H1 (cell line): Measurements from ENCODE around the gene PGLYRP4. TPM values are rescaled to one million over a fixed set of nuclear protein-coding genes. Genes with fewer than 3 reads are reported as not detected.

ENCODE experiments used
- CTCF ChIA-PET: fragments of 300-600 bp; sonication (Branson Sonifier 250); formaldehyde crosslinking; loops from one replicate; lab custom pipeline; 2021; ENCODE audit not compliant: partially characterized antibody; lab: Charles Lee
- POLR2A ChIA-PET: fragments of 300-600 bp; sonication (Branson Sonifier 250); formaldehyde crosslinking; loops from one replicate; lab custom pipeline; 2021; ENCODE audit warnings: inconsistent platforms; ENCODE audit not compliant: partially characterized antibody; lab: Charles Lee
- DNase-seq, 2 experiments: peaks; one replicate each; pipeline versions ENCODE4 v3.0.0 to v3.0.0-alpha.2; 2010 to 2022; ENCODE audit warnings: low spot score in 2 of 2, low read depth in 1 of 2, mixed read lengths in 1 of 2
- FAIRE-seq: peaks from 2 replicates; lab custom pipeline; 2011; peaks lifted over from hg19 to GRCh38; lab: Jason Lieb, UNC
- H2AFZ ChIP-seq: 2 replicates; pipeline ENCODE4 v1.8.1; 2012; ENCODE audit warnings: low read length, inconsistent platforms
- H2AK5ac ChIP-seq: 2 replicates; pipeline ENCODE4 v1.6.1; 2013; ENCODE audit warnings: low read depth, low read length
- H2BK120ac ChIP-seq: replicated peaks from 2 replicates; pipeline ENCODE3; 2013; ENCODE audit warnings: low read depth, low read length, inconsistent platforms
- H2BK12ac ChIP-seq: 2 replicates; pipeline ENCODE4 v1.6.1; 2013; ENCODE audit warnings: low read depth, low read length
- H2BK15ac ChIP-seq: 2 replicates; pipeline ENCODE4 v1.6.1; 2013; ENCODE audit warnings: low read length
- H2BK20ac ChIP-seq: 2 replicates; pipeline ENCODE4 v1.6.1; 2013; ENCODE audit warnings: low read length
- H2BK5ac ChIP-seq: 2 replicates; pipeline ENCODE4 v1.6.1; 2013; ENCODE audit warnings: low read depth, low read length
- H3K14ac ChIP-seq: 2 replicates; pipeline ENCODE4 v1.6.1; 2013; ENCODE audit warnings: inconsistent platforms; ENCODE audit not compliant: insufficient read length
- H3K18ac ChIP-seq: 2 replicates; pipeline ENCODE4 v1.6.1; 2013; ENCODE audit warnings: low read length; ENCODE audit errors: extremely low read depth
- H3K23ac ChIP-seq: 2 replicates; pipeline ENCODE4 v1.6.1; 2013; ENCODE audit warnings: inconsistent platforms; ENCODE audit not compliant: insufficient read length
- H3K23me2 ChIP-seq: 2 replicates; pipeline ENCODE4 v1.6.1; 2013; ENCODE audit warnings: low read depth, low read length
- H3K27ac ChIP-seq: 2 replicates; pipeline ENCODE4 v1.6.1; 2011; ENCODE audit warnings: low read depth, low read length, inconsistent platforms
- H3K27me3 ChIP-seq, 4 experiments: replicated peaks in 1 of 4; 1 replicate in 1 of 4; 2 replicates in 3 of 4; pipeline versions ENCODE4 v1.6.1 to v1.8.1; 2011 to 2013; ENCODE audit warnings: low read length in 3 of 4, mild to moderate bottlenecking in 3 of 4, inconsistent platforms in 2 of 4, mixed read lengths in 2 of 4, moderate library complexity in 1 of 4; ENCODE audit not compliant: control insufficient read depth in 3 of 4, insufficient read depth in 3 of 4; ENCODE audit errors: extremely low read depth in 1 of 4
- H3K36me3 ChIP-seq, 4 experiments: 2 replicates each; pipeline versions ENCODE4 v1.6.1 to v1.8.1; 2011 to 2013; ENCODE audit warnings: mild to moderate bottlenecking in 4 of 4, low read length in 3 of 4, moderate library complexity in 2 of 4, control low read depth in 1 of 4, inconsistent platforms in 1 of 4; ENCODE audit not compliant: insufficient read depth in 4 of 4, control insufficient read depth in 2 of 4
- H3K4ac ChIP-seq: replicated peaks from 2 replicates; pipeline ENCODE3; 2013; ENCODE audit warnings: low read length, low read depth, mixed read lengths, inconsistent platforms; ENCODE audit not compliant: insufficient read length
- H3K4me1 ChIP-seq, 4 experiments: replicated peaks in 1 of 4; 1 replicate in 1 of 4; 2 replicates in 3 of 4; pipeline versions ENCODE4 v1.6.1 to v1.8.1; 2011 to 2013; ENCODE audit warnings: low read length in 3 of 4, inconsistent platforms in 2 of 4, mixed read lengths in 1 of 4; ENCODE audit not compliant: insufficient read depth in 4 of 4, control insufficient read depth in 3 of 4
- H3K4me2 ChIP-seq, 2 experiments: 2 replicates each; pipeline versions ENCODE4 v1.6.1 to v1.8.1; 2011 to 2013; ENCODE audit warnings: low read depth in 2 of 2, low read length in 2 of 2, control low read depth in 1 of 2, inconsistent platforms in 1 of 2, mild to moderate bottlenecking in 1 of 2; ENCODE audit not compliant: insufficient read depth in 1 of 2
- H3K4me3 ChIP-seq, 4 experiments: fragments of 200-600, 300-600 bp in 1 of 4; sonication (generic), shearing (Covaris generic), sonication (Bioruptor Twin) in 1 of 4; 2 replicates each; pipeline versions ENCODE4 v1.5.1 to v1.8.1; 2011 to 2016; ENCODE audit warnings: low read length in 4 of 4, low read depth in 3 of 4, control low read depth in 2 of 4, inconsistent platforms in 2 of 4, mild to moderate bottlenecking in 2 of 4, mixed read lengths in 1 of 4, moderate library complexity in 1 of 4; ENCODE audit not compliant: insufficient read depth in 2 of 4; ENCODE audit errors: extremely low read depth in 1 of 4
- H3K56ac ChIP-seq: replicated peaks from 2 replicates; pipeline ENCODE3; 2013; ENCODE audit warnings: low read depth, mild to moderate bottlenecking, mixed read lengths, low read length, inconsistent platforms; ENCODE audit not compliant: insufficient read length
- H3K79me1 ChIP-seq: 2 replicates; pipeline ENCODE4 v1.6.1; 2013; ENCODE audit warnings: low read depth, low read length, control low read depth
- H3K79me2 ChIP-seq, 2 experiments: 2 replicates each; pipeline versions ENCODE4 v1.6.1 to v1.8.1; 2012 to 2013; ENCODE audit warnings: low read length in 2 of 2, mild to moderate bottlenecking in 2 of 2, inconsistent platforms in 1 of 2; ENCODE audit not compliant: insufficient read depth in 2 of 2, control insufficient read depth in 1 of 2
- H3K9ac ChIP-seq, 4 experiments: replicated peaks in 1 of 4; 1 replicate in 1 of 4; 2 replicates in 3 of 4; pipeline versions ENCODE4 v1.6.1 to v1.8.1; 2011 to 2013; ENCODE audit warnings: low read depth in 3 of 4, low read length in 3 of 4, control low read depth in 2 of 4, mild to moderate bottlenecking in 2 of 4, moderate library complexity in 2 of 4, inconsistent platforms in 1 of 4; ENCODE audit errors: extremely low read depth in 1 of 4
- H3K9me3 ChIP-seq, 2 experiments: 2 replicates each; pipeline versions ENCODE4 v1.6.1 to v1.8.1; 2012 to 2013; ENCODE audit warnings: mild to moderate bottlenecking in 2 of 2, moderate library complexity in 2 of 2, control low read depth in 1 of 2, inconsistent platforms in 1 of 2, low read depth in 1 of 2, low read length in 1 of 2, mixed read lengths in 1 of 2; ENCODE audit not compliant: insufficient read depth in 2 of 2
- H4K20me1 ChIP-seq, 2 experiments: replicated peaks in 1 of 2; 2 replicates each; pipeline versions ENCODE3 to v1.8.1; 2011 to 2013; ENCODE audit warnings: inconsistent platforms in 2 of 2, low read length in 2 of 2, mild to moderate bottlenecking in 1 of 2; ENCODE audit not compliant: insufficient read depth in 2 of 2, control insufficient read depth in 1 of 2
- H4K5ac ChIP-seq: 2 replicates; pipeline ENCODE4 v1.6.1; 2013; ENCODE audit warnings: low read length, low read depth, mixed read lengths, inconsistent platforms; ENCODE audit not compliant: insufficient read length
- H4K8ac ChIP-seq: 2 replicates; pipeline ENCODE4 v1.8.0; 2013; ENCODE audit warnings: mild to moderate bottlenecking, moderate library complexity, low read length, inconsistent platforms; ENCODE audit not compliant: insufficient read depth; ENCODE audit errors: extremely low read depth
- H4K91ac ChIP-seq: replicated peaks from 2 replicates; pipeline ENCODE3; 2013; ENCODE audit warnings: low read length, mixed read lengths, inconsistent platforms; ENCODE audit not compliant: insufficient read length
- BCL11A ChIP-seq, 2 experiments: IDR thresholded peaks; one replicate each; pipeline ENCODE4 v1.6.1; 2011; ENCODE audit warnings: low read depth in 2 of 2, low read length in 2 of 2, mild to moderate bottlenecking in 2 of 2
- BRCA1 ChIP-seq: IDR thresholded peaks from 2 replicates; pipeline ENCODE4 v1.6.1; 2012; ENCODE audit warnings: low read depth, low read length, improper control_type of control experiment
- EZH2 ChIP-seq: fragments of 200-600 bp; sonication (generic); IDR thresholded peaks from 2 replicates; pipeline ENCODE4 v1.7.1; 2012; ENCODE audit warnings: low read depth, mild to moderate bottlenecking, moderate library complexity, low read length, inconsistent platforms; ENCODE audit not compliant: severe bottlenecking
- HDAC6 ChIP-seq: IDR thresholded peaks from one replicate; pipeline ENCODE4 v1.7.1; 2012; ENCODE audit warnings: low read depth, mild to moderate bottlenecking, inconsistent platforms, low read length, moderate library complexity
- KDM1A ChIP-seq: fragments of 200-600, 300-600 bp; sonication (generic); IDR thresholded peaks from 2 replicates; pipeline ENCODE4 v1.7.1; 2016; ENCODE audit warnings: mild to moderate bottlenecking, low read length, borderline replicate concordance
- MAFK ChIP-seq: IDR thresholded peaks from 2 replicates; pipeline ENCODE4 v1.6.1; 2012; ENCODE audit warnings: low read depth, mild to moderate bottlenecking, improper control_type of control experiment, low read length
- POU5F1 ChIP-seq: IDR thresholded peaks from 2 replicates; pipeline ENCODE4 v1.6.1; 2011; ENCODE audit warnings: low read depth, mild to moderate bottlenecking, low read length, moderate library complexity
- RNF2 ChIP-seq: fragments of 200-900, 300-1000 bp; sonication (generic); IDR thresholded peaks from 2 replicates; pipeline ENCODE4 v1.7.1; 2016; ENCODE audit warnings: borderline replicate concordance, low read depth, mild to moderate bottlenecking, antibody characterized with exemption, low read length; ENCODE audit not compliant: poor library complexity, severe bottlenecking; ENCODE audit errors: missing control alignments
- SP2 ChIP-seq: IDR thresholded peaks from 2 replicates; pipeline ENCODE4 v1.6.1; 2012; ENCODE audit warnings: mild to moderate bottlenecking, low read length, inconsistent platforms
- TAF1 ChIP-seq: IDR thresholded peaks from 2 replicates; pipeline ENCODE4 v1.6.1; 2011; ENCODE audit warnings: mild to moderate bottlenecking, low read depth, low read length
- TAF7 ChIP-seq: optimal IDR thresholded peaks from 2 replicates; pipeline ENCODE3; 2011; ENCODE audit warnings: low read depth, mild to moderate bottlenecking, inconsistent platforms, low read length, moderate library complexity, borderline replicate concordance
- TCF12 ChIP-seq: IDR thresholded peaks from 2 replicates; pipeline ENCODE4 v1.6.1; 2011; ENCODE audit warnings: low read depth, mild to moderate bottlenecking, low read length
- TEAD4 ChIP-seq: IDR thresholded peaks from 2 replicates; pipeline ENCODE4 v1.6.1; 2012; ENCODE audit warnings: low read depth, low read length, inconsistent platforms, mixed read lengths
- ZNF274 ChIP-seq: IDR thresholded peaks from 2 replicates; pipeline ENCODE4 v1.7.0; 2012; ENCODE audit warnings: low read length, borderline replicate concordance; ENCODE audit errors: extremely low read depth
- WGBS, 2 experiments: shearing (Covaris generic) in 1 of 2; methylation state at CpG; one replicate each; pipeline versions ENCODE4 v1.1.6 to v1.1.7; 2013 to 2015; ENCODE audit warnings: low lambda C conversion rate in 2 of 2, mixed read lengths in 2 of 2, inconsistent platforms in 1 of 2, low coverage in 1 of 2, missing lambda C conversion rate in 1 of 2; ENCODE audit not compliant: insufficient replicate concordance in 2 of 2, insufficient coverage in 1 of 2, insufficient read length in 1 of 2; ENCODE audit errors: extremely low coverage in 1 of 2, missing lambda C conversion rate in 1 of 2; 5-methylcytosine and 5-hydroxymethylcytosine counted together
- polyA plus RNA-seq, 7 experiments: library from polyadenylated mRNA; depleted of rRNA in 3 of 7; stranded (reverse) in 5 of 7; unstranded in 2 of 7; fragments of >200 nt in 5 of 7; fragments of 200-250 nt in 2 of 7; gene quantifications; 1 replicate in 5 of 7; 2 replicates in 1 of 7; 4 replicates in 1 of 7; pipeline versions ENCODE4 v1.2.1 to v1.2.3, GENCODE V29; 2011 to 2013; ENCODE audit warnings: missing spikeins in 2 of 7, mixed read lengths in 2 of 7
- total RNA-seq: library from RNA; stranded (reverse); fragmentation: NEBNext Ultra II Directional; extraction: Animal tissue kit (Norgen Biotek cat#: 25700); gene quantifications from 2 replicates; pipeline ENCODE4 v1.2.1, GENCODE V29; 2021

Gene PGLYRP4
- total and polyA plus RNA-seq, 2 of the 8 experiments (the other 6 are each of a cell fraction or from before 2014, with no cell fraction given): not detected

DNA sequence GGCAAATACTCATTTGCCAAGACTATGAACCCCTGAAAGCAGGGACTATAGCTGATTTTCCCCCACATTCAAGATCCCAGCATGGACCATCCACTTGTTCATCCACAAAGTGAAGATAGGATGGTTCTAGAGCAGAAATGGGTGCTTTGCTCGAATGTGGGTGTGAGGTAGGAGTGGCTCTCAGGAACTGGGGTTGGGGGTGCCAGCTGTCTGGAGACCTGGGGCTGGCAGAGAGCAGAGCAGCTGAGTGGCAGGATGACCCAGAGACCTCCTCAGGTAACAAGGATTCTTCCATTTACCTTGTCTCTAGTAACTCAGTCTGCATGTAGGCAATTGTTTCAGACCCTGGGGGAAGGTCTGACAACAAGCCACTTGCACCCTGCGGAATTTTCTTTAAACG is 15.0 kb upstream of the PGLYRP4 start:
- Histone ChIP-seq H3K14ac (no peak overlapping the region), H3K4ac (no peak overlapping the region), H2BK20ac (no peak overlapping the region), H3K23me2 (no peaks in the 10 kb centered on the region; the same call in 1 of the 2 replicates), H2BK120ac (no peak overlapping the region), H3K9me3 (no peaks in the 10 kb centered on the region), H4K5ac (no peak overlapping the region), H4K8ac (no peak overlapping the region), H3K23ac (no peak overlapping the region), H3K4me2 (no peak overlapping the region), H2BK12ac (no peak overlapping the region), H3K18ac (no peak overlapping the region), H3K27ac (no peak overlapping the region), H3K27me3 (no peaks in the 10 kb centered on the region), H3K79me2 (no peaks in the 10 kb centered on the region), H3K9ac (no peak overlapping the region), H2AK5ac (no peak overlapping the region), H4K20me1 (no peaks in the 10 kb centered on the region), H3K56ac (no peak overlapping the region), H3K79me1 (no peaks in the 10 kb centered on the region), H3K4me1 (no peaks in the 10 kb centered on the region), H4K91ac (no peak overlapping the region), H2BK15ac (no peak overlapping the region), H3K36me3 (no peaks in the 10 kb centered on the region), H2BK5ac (no peak overlapping the region), H2AFZ (no peak overlapping the region), H3K4me3 (no peak overlapping the region)
- WGBS, 2 experiments: 90% methylated on average over 3 of the region's 3 CpGs; no CpG with 5 or more reads in 1 of the 2 experiments
- FAIRE-seq (no peak), DNase-seq (no peak)
- CTCF ChIA-PET: interaction anchor here (0.9 to 2.2 kb wide), 5 partner anchors 8 to 166 kb away, joined by 3 to 15 read pairs (median 4); no protein-coding TSS in a partner anchor
- POLR2A ChIA-PET: no interaction called here
- no peak for TF ChIP-seq HDAC6
- TF ChIP-seq EZH2: no peak
- no peak for TF ChIP-seq KDM1A
- TF ChIP-seq BCL11A (IDR thresholded peaks at IDR 0.05; ENCODE audit: low read depth in 2 of 2, low read length in 2 of 2): no peak
- TF ChIP-seq MAFK: no peak
- TF ChIP-seq SP2: no peak
- TF ChIP-seq BRCA1: no peak
- TF ChIP-seq TCF12: no peak
- TF ChIP-seq RNF2: no peak
- no peak for TF ChIP-seq TAF7
- no peak for TF ChIP-seq ZNF274
- no peak for TF ChIP-seq TAF1
- no peak for TF ChIP-seq TEAD4
- no peak for TF ChIP-seq POU5F1
